GM18499 (cell line): ENCODE results near the gene ASPSCR1.
A peak's percentile ranks its signal among the peaks of the same experiment; 100 is the strongest.

Source experiments
- ATAC-seq: cut with Tn5 transposase; IDR thresholded peaks from one replicate; pipeline ENCODE4 v1.9.1; 2021; ENCODE audit warnings: moderate number of reproducible peaks; ENCODE audit not compliant: insufficient read depth, unreplicated experiment

The ASPSCR1 gene

GRCh38 chr17:81977211-81977808, at the start of gene ASPSCR1:
ASPSCR1 (plus strand) TSS chr17:81977629; CDS start chr17:81977647, 18 bp downstream.
- ATAC-seq = no peak

GRCh38 chr17:81927653-81928543, 49.5 kb upstream of the ASPSCR1 start, which contains the start of gene MAFG:
MAFG (minus strand) TSS chr17:81927735; CDS start chr17:81923185, 4,550 bp downstream.
- peak; percentile 32 for ATAC-seq

GRCh38 chr17:81928544-81929252, 48.7 kb upstream of the ASPSCR1 start:
- ATAC-seq = no peak

GRCh38 chr17:81929253-81930141, 47.9 kb upstream of the ASPSCR1 start:
- no peak for ATAC-seq

GRCh38 chr17:81930142-81931125, 47.0 kb upstream of the ASPSCR1 start:
- ATAC-seq = no peak

- ATAC-seq = no peak
Measured at GRCh38 chr17:81931189-81931556, 46.3 kb upstream of the ASPSCR1 start.

GRCh38 chr17:81931557-81932332, 45.7 kb upstream of the ASPSCR1 start:
- no peak for ATAC-seq

- ATAC-seq = no peak
Measured at GRCh38 chr17:81932333-81932983, 45.0 kb upstream of the ASPSCR1 start.

- no peak for ATAC-seq
Measured at GRCh38 chr17:81933178-81933699, 44.2 kb upstream of the ASPSCR1 start.

- ATAC-seq = no peak
Measured at GRCh38 chr17:81934098-81934757, 43.2 kb upstream of the ASPSCR1 start.

GRCh38 chr17:81934850-81935708, 42.4 kb upstream of the ASPSCR1 start:
- no peak for ATAC-seq

- no peak for ATAC-seq
Measured at GRCh38 chr17:81935709-81936084, 41.7 kb upstream of the ASPSCR1 start.

GRCh38 chr17:81939218-81939617, 38.2 kb upstream of the ASPSCR1 start:
- no peak for ATAC-seq

- no peak for ATAC-seq
Measured at GRCh38 chr17:81939881-81940385, 37.5 kb upstream of the ASPSCR1 start.

GRCh38 chr17:81940538-81941483, 36.6 kb upstream of the ASPSCR1 start:
- no peak for ATAC-seq
